Measurements from ENCODE around the gene PHOX2B.
"Not testable (repeated sequence)": the region's sequence is repeated elsewhere in the genome, so short reads cannot be mapped to it uniquely, and the experiment has no call there.

Gene PHOX2B

DNA sequence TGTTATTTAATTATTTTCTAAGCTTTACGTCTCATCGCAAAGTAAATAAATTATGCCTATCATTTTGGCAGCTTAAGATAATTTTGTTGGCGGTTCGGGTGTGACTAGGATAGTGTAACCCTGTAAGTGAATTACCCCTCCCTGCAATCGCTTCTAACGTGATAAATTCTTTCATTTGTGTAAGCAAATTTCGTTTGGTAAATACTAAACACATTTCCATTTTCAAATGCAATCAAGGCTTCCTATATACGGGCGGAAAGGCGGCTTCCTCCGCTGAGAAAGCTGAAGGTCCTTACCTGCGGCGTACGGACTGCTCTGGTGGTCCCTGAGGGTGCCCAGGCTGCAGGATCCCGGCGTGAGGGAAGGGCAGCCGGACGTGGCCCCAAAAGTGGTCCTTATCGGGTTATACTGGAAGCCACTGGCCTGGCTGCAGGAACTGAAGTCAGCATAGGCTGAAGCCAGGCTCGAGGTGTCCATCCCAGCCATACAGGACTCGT lies 403 bp downstream of the PHOX2B start:
- no peak for DNase-seq (ENCODE audit: low spot score)

DNA sequence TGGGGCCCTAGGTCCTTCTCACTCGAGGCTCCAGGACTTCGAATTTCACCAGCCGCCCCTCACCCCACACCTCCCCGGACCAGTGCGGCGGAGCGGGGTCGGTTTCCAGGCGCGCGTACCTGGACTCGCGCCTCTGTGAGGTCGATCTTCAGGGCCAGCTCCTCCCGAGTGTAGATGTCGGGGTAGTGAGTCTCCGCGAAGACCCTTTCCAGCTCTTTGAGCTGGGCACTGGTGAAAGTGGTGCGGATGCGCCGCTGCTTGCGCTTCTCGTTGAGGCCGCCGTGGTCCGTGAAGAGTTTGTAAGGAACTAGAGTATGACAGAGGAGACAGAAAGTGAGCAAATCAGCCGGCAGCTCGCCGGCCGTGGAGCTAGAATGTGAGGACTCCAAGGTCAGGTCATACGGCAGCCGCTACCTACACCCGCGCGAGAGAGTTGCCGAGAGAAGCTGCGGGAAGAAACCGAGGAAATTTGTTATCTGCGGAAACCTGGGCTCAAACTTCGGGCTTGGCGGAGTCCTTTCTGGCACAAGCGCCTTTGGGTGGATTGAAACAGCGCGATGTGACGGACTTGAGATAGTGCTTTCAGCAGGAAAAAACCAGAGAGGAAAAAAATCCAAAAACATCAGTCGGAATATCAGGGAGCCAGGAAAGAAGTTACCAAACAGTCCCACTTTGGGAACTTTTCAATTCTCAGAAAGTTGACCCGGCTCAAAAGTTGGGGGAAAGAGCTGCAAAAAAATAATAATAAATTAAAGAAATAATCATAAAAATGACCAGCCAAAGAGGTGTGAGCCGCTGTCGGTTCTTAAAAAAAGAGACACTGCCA lies 1.1 kb downstream of the PHOX2B start:
- DNase-seq (ENCODE audit: low spot score), result no peak

- no peak for DNase-seq (ENCODE audit: low spot score)
Measured at GRCh38 chr4:41746440-41747229, 1.9 kb downstream of the PHOX2B start.

DNA sequence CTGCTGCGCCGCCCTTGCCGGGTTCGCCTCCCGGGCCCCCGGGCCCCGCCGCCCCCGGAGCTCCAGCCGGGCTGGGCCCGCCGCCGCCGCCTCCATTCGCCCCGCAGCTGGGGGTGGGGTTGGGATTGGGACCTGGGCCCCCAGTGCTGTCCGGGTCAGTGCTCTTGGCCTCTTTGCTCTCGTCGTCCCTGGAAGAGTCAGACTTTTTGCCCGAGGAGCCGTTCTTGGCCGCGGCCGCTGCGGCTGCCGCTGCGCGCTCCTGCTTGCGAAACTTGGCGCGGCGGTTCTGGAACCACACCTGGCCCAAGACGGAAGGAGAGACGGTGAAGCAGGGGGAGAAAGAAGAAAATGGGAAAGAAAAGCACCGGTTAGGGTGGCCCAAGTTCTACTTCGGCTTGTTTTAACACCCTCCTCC lies 2.5 kb downstream of the PHOX2B start:
- no peak for DNase-seq (ENCODE audit: low spot score)

GRCh38 chr4:41745292-41746024 lies 3.1 kb downstream of the PHOX2B start:
- no peak for DNase-seq (ENCODE audit: low spot score)

- no peak for DNase-seq (ENCODE audit: low spot score)
Measured at GRCh38 chr4:41744572-41745291, 3.8 kb downstream of the PHOX2B start.

DNA sequence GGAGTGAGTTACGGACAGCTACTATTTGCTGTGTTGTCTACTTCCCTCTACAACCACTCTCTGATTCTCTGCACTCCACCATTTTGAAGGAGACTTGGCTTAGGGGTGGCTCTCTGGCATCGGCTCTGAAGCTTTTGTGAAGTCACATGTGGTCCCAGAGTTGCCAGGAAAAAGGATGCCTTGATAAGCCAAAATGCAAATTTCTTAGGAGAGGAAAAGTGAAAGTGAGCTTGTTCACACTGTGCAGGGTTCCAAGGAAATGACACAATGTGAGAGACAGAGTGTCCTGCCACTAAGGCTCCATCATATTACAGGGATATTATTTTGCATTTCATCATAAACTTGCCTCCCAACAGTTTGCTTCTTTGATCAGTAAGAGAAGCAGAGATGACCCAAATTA lies 7.2 kb downstream of the PHOX2B start:
- DNase-seq (ENCODE audit: low spot score), result no peak

DNA sequence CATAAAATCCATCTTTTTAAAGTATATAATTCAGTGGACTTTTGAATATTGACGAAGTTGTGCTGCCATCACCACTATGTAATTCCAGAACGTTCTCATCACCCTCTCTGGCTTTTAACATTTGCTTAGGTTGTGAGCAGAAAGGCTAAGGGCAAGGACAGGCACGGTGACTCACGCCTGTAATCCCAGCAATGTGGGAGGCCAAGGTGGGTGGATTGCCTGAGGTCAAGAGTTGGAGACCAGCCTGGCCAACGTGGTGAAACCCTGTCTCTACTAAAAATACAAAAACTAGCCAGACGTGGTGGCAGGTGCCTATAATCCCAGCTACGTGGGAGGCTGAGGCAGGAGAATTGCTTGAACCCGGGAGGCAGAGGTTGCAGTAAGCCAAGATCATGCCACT lies 11.0 kb downstream of the PHOX2B start:
- DNase-seq (ENCODE audit: low spot score), result not testable (repeated sequence)

DNA sequence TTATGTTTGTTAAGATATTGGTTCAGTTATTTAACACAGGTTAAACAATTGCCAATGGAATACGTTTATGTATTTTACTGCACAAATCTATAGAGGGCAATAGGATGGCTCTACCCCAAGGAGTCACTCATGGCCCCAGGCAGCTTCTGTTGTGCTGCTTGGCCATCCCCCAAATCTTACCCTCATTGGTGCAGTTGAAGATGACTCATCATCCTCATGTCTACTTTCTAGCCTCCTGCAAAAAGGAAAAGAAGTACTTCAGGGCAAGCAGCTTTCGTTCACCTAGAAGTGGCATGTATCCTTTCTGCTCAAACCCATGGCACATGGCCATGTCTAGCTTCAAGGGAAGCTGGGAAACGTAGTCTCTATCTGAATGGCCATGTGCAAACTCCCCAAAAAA lies 14.2 kb downstream of the PHOX2B start:
- no peak for DNase-seq (ENCODE audit: low spot score)

GRCh38 chr4:41731569-41732126 lies 16.9 kb downstream of the PHOX2B start:
- DNase-seq (ENCODE audit: low spot score), result no peak

GRCh38 chr4:41728573-41728913 lies 20.0 kb downstream of the PHOX2B start:
- DNase-seq (ENCODE audit: low spot score), result no peak

GRCh38 chr4:41727861-41728572 lies 20.5 kb downstream of the PHOX2B start:
- no peak for DNase-seq (ENCODE audit: low spot score)

DNA sequence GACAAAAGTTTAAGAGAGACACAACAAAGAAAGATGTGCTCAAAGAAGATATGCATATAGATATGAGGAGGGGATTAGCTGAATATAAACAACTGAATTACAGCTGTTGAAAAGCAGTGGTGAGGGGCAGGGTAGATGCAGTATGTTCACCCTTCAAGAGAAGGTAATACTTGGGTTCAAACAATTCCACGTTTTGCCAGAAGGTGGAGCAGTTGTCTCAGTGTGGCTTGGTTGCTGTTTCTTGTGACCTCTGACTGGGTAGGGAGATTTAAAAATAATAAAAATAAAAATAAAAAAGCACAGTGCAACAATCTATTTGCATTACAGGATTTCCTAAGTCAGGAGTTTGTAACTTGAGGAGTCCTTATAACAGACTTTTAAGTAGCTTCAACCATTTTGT lies 23.3 kb downstream of the PHOX2B start:
- DNase-seq (ENCODE audit: low spot score), result peak; percentile 17

GRCh38 chr4:41723286-41723685 lies 25.2 kb downstream of the PHOX2B start:
- no peak for DNase-seq (ENCODE audit: low spot score)

DNA sequence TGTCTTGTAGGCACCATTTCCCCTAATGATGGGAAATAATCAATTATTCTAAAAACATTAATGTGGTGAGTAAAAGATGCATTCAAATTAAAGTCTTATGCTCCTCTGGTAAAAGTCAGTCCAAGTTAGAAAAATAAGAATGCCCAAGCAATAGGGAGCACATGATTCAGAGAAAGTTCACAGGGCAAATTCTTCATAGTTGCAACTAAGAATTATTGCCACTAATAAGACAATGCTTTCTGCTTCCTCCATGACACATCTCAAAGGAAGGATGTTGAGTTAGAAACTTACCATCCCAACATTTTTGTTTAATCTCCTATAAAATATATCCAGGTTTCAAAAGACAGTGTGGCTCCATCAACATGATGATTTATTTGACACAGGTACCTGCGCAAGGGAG lies 26.3 kb downstream of the PHOX2B start:
- DNase-seq (ENCODE audit: low spot score), result no peak

DNA sequence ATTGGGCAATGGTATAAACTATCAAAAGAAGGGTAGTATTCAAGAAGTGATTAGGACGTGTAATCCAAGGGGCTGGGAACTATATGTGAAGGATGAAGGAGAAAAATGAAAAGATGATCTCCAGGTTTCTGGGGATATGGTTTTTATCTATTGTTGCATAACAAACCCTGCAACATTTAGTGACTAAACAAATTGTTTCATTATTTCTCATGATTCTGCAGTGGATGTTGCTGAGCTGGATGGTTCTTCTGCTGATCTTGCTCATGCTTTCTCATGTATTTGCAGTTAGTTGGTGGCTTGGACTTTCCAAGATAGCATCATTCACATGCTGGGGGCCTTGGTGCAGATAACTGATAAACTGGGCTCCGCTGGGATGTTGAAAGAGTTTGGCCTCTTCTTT lies 29.1 kb downstream of the PHOX2B start:
- DNase-seq (ENCODE audit: low spot score), result no peak

DNA sequence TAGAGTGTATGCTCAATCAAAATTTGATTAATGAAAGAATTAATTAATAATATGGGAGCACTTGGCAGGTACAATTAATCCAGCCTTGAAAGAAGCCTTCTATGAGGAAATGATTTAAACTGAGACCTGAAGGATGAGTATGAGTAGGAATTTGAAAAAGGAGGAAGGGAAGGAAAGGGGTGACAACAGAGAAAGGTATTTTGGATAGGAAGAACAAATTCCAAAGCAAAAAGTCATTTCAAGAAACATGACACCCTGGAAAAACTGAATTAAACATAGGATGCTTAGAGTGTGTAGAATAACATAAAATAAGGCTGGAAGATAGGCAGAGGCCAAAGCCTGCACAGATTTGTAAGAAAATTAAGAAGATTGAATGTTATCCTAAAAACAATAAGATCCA lies 29.6 kb downstream of the PHOX2B start:
- DNase-seq (ENCODE audit: low spot score), result no peak

DNA sequence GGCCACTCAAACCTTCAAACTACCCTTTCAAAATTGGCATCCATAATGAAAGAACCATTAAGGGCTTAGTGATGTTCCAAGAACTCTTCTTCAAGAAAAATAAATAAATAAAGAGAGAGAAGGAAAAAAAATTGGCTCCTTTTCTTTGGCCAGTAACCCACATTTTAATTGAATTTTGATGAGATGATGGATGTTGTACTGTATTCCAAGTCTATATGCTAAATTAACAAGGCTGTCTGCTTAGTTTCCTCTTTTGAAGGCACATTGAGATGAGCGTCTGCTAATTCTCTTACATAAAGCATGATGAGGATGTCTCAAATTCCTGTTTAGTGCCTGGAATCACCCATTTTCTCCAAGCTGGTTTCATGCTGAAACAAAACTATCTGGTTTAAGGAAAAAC lies 33.4 kb downstream of the PHOX2B start:
- DNase-seq (ENCODE audit: low spot score), result no peak

DNA sequence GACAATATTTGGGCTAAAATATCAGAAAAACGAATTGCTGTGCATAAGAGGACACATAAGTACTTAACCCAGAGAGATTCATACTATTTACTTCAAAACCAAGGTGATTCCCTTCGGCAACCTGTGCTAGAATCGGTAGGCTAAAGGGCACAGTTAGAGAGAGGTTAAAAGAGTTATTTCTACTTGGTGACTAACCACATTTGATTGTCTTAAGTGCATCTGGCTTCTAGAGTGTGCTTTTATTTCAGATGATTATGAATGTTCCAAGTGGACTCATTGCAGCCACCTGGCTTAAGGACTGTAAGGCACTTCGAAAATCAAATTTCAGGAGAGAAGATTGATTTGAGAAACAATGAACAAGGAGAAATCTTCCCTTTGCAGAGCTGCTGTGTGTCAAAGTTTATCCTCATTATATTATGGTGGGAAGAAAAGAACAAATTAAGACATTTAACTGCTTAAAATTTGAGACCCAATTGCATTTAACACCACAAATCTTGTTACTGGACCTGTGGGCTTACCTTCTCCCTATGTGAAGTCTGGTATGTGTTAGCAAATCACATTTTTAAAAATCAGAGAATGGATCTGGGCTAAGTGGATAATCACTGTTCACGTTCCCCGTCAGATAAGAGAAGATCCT lies 34.0 kb downstream of the PHOX2B start:
- no peak for DNase-seq (ENCODE audit: low spot score)

GRCh38 chr4:41713768-41714167 lies 34.8 kb downstream of the PHOX2B start:
- no peak for DNase-seq (ENCODE audit: low spot score)

- DNase-seq (ENCODE audit: low spot score), result no peak
Measured at GRCh38 chr4:41712425-41712824, 36.1 kb downstream of the PHOX2B start.
